ENCODE measurements around the gene STRAP.

Gene STRAP

GRCh38 chr12:15875863-15876262 is 6.3 kb upstream of the STRAP start:
- no peak for DNase-seq (ENCODE audit: low spot score)
- Histone ChIP-seq H3K36me3 (ENCODE audit: low read depth) (no peaks in the 10 kb centered on the region), H3K4me1 (ENCODE audit: insufficient read depth, poor library complexity, severe bottlenecking) (no peaks in the 10 kb centered on the region), H3K4me3 (ENCODE audit: severe bottlenecking) (no peak overlapping the region), H3K9me3 (ENCODE audit: severe bottlenecking) (no peaks in the 10 kb centered on the region), H3K27ac (ENCODE audit: poor library complexity, severe bottlenecking) (no peak overlapping the region), H3K27me3 (ENCODE audit: insufficient read depth, poor library complexity, severe bottlenecking) (no peaks in the 10 kb centered on the region)
- no peak for ATAC-seq (ENCODE audit: low read depth)
- TF ChIP-seq CTCF (IDR thresholded peaks at IDR 0.05; ENCODE audit: poor library complexity, severe bottlenecking) = no peak

- no peaks in the 10 kb centered on the region for H3K9me3 ChIP-seq (ENCODE audit: severe bottlenecking)
- no peak for TF ChIP-seq CTCF (IDR thresholded peaks at IDR 0.05; ENCODE audit: poor library complexity, severe bottlenecking)
- no peaks in the 10 kb centered on the region for H3K4me1 ChIP-seq (ENCODE audit: insufficient read depth, poor library complexity, severe bottlenecking)
- H3K27ac ChIP-seq (ENCODE audit: poor library complexity, severe bottlenecking) = no peak overlapping the region
- H3K36me3 ChIP-seq (ENCODE audit: low read depth) = peaks cover 9% of the 10 kb centered on the region
- ATAC-seq (ENCODE audit: low read depth) (no peak), DNase-seq (ENCODE audit: low spot score) (no peak)
- no peaks in the 10 kb centered on the region for H3K27me3 ChIP-seq (ENCODE audit: insufficient read depth, poor library complexity, severe bottlenecking)
- H3K4me3 ChIP-seq (ENCODE audit: severe bottlenecking) = no peak overlapping the region
These were observed 2.8 kb upstream of the STRAP start for GRCh38 chr12:15879413-15879812.

GRCh38 chr12:15880721-15881120 is 1.5 kb upstream of the STRAP start:
- Histone ChIP-seq H3K4me3 (ENCODE audit: severe bottlenecking) (no peak overlapping the region), H3K9me3 (ENCODE audit: severe bottlenecking) (no peaks in the 10 kb centered on the region), H3K4me1 (ENCODE audit: insufficient read depth, poor library complexity, severe bottlenecking) (no peaks in the 10 kb centered on the region), H3K36me3 (ENCODE audit: low read depth) (peaks cover 17% of the 10 kb centered on the region), H3K27ac (ENCODE audit: poor library complexity, severe bottlenecking) (no peak overlapping the region), H3K27me3 (ENCODE audit: insufficient read depth, poor library complexity, severe bottlenecking) (no peaks in the 10 kb centered on the region)
- TF ChIP-seq CTCF (IDR thresholded peaks at IDR 0.05; ENCODE audit: poor library complexity, severe bottlenecking) = no peak
- DNase-seq (ENCODE audit: low spot score) = no peak
- no peak for ATAC-seq (ENCODE audit: low read depth)

- no peaks in the 10 kb centered on the region for H3K9me3 ChIP-seq (ENCODE audit: severe bottlenecking)
- peak overlapping the region; percentile 71 for H3K27ac ChIP-seq (ENCODE audit: poor library complexity, severe bottlenecking)
- no peak for ATAC-seq (ENCODE audit: low read depth)
- peaks cover 35% of the 10 kb centered on the region for H3K36me3 ChIP-seq (ENCODE audit: low read depth)
- TF ChIP-seq CTCF (IDR thresholded peaks at IDR 0.05; ENCODE audit: poor library complexity, severe bottlenecking) = no peak
- H3K4me1 ChIP-seq (ENCODE audit: insufficient read depth, poor library complexity, severe bottlenecking) = no peaks in the 10 kb centered on the region
- no peaks in the 10 kb centered on the region for H3K27me3 ChIP-seq (ENCODE audit: insufficient read depth, poor library complexity, severe bottlenecking)
- peak overlapping the region; percentile 81 for H3K4me3 ChIP-seq (ENCODE audit: severe bottlenecking)
- no peak for DNase-seq (ENCODE audit: low spot score)
These were observed 1.3 kb downstream of the STRAP start for GRCh38 chr12:15883536-15883935.

- H3K36me3 ChIP-seq (ENCODE audit: low read depth) = peaks cover 57% of the 10 kb centered on the region
- no peaks in the 10 kb centered on the region for H3K4me1 ChIP-seq (ENCODE audit: insufficient read depth, poor library complexity, severe bottlenecking)
- DNase-seq (ENCODE audit: low spot score) = no peak
- H3K4me3 ChIP-seq (ENCODE audit: severe bottlenecking) = no peak overlapping the region
- no peaks in the 10 kb centered on the region for H3K9me3 ChIP-seq (ENCODE audit: severe bottlenecking)
- no peak for TF ChIP-seq CTCF (IDR thresholded peaks at IDR 0.05; ENCODE audit: poor library complexity, severe bottlenecking)
- no peak for ATAC-seq (ENCODE audit: low read depth)
- H3K27me3 ChIP-seq (ENCODE audit: insufficient read depth, poor library complexity, severe bottlenecking) = no peaks in the 10 kb centered on the region
- no peak overlapping the region for H3K27ac ChIP-seq (ENCODE audit: poor library complexity, severe bottlenecking)
These were observed 4.3 kb downstream of the STRAP start for GRCh38 chr12:15886372-15887042.

All from RWPE2 (cell line).